ENCODE data around the gene GABRR2. TPM values are rescaled to one million over a fixed set of nuclear protein-coding genes. Genes with fewer than 3 reads are reported as not detected.
"Not testable (repeated sequence)": the region's sequence is repeated elsewhere in the genome, so short reads cannot be mapped to it uniquely, and the experiment has no call there.

The GABRR2 gene
- polyA plus RNA-seq, 1 donor, result 0.55 TPM

GRCh38 chr6:89308525-89309395 lies 6.3 kb downstream of the GABRR2 start:
- no peak overlapping the region for H3K4me3 ChIP-seq (ENCODE audit: low read length)
- no peaks in the 10 kb centered on the region for H3K9me3 ChIP-seq (ENCODE audit: control insufficient read depth, low read depth, low read length)
- no peak overlapping the region for H3K27ac ChIP-seq (ENCODE audit: low read length)
- H3K27me3 ChIP-seq (ENCODE audit: control insufficient read depth, insufficient read depth, low read length), result no peaks in the 10 kb centered on the region
- DNase-seq, result no peak
- H3K36me3 ChIP-seq (ENCODE audit: control insufficient read depth, insufficient read depth, low read length), result no peaks in the 10 kb centered on the region
- peaks cover 3% of the 10 kb centered on the region for H3K4me1 ChIP-seq (ENCODE audit: control insufficient read depth, insufficient read depth, low read length)
- WGBS (ENCODE audit: insufficient coverage, low lambda C conversion rate), result 94% methylated on average over 5 of the region's 9 CpGs

DNA sequence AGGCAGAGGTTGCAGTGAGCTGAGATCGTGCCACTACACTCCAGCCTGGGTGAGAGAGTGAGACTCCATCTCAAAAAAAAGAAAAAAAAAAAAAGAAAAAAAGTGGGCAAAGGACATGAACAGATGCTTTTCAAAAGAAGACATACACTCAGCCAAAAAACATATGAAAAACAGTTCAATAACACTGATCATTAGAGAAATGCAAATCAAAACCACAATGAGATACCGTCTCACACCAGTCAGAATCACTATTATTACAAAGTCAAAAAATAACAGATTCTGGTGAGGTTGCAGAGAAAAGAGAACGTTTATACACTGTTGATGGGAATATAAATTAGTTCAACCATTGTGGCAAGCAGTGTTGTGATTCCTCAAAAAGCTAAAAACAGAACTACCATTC lies 10.6 kb downstream of the GABRR2 start:
- WGBS (ENCODE audit: insufficient coverage, low lambda C conversion rate), result 100% methylated on average over 1 of the region's 3 CpGs
- H3K27me3 ChIP-seq (ENCODE audit: control insufficient read depth, insufficient read depth, low read length); H3K4me1 ChIP-seq (ENCODE audit: control insufficient read depth, insufficient read depth, low read length): not testable (repeated sequence)

DNA sequence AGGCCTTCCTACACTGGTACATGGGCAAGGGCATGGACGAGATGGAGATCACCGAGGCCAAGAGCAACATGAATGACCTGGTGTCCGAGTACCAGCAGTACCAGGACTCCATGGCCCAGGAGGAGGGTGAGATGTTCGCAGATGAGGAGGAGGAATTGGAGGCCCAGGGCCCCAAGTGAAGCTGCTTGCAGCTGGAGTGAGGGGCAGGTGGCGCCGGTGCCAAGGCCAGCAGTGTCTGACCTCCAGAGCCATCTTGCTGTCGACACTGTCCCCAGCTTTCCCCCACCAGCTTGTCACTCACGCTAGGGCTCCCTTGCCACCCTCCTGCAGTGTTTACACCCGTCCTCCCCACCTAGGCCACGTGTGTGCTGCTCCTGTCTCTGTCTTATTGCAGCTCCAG lies 12.2 kb downstream of the GABRR2 start:
- Histone ChIP-seq H3K4me3 (ENCODE audit: low read length) (no peak overlapping the region), H3K4me1 (ENCODE audit: control insufficient read depth, insufficient read depth, low read length) (no peaks in the 10 kb centered on the region), H3K27ac (ENCODE audit: low read length) (no peak overlapping the region), H3K9me3 (ENCODE audit: control insufficient read depth, low read depth, low read length) (no peaks in the 10 kb centered on the region), H3K27me3 (ENCODE audit: control insufficient read depth, insufficient read depth, low read length) (no peaks in the 10 kb centered on the region), H3K36me3 (ENCODE audit: control insufficient read depth, insufficient read depth, low read length) (no peaks in the 10 kb centered on the region)
- no CpG with 5 or more reads among the region's 10 CpGs for WGBS (ENCODE audit: insufficient coverage, low lambda C conversion rate)
- no peak for DNase-seq

More for the DNA sequence above, 10.6 kb downstream of the GABRR2 start:
- H3K36me3 ChIP-seq (ENCODE audit: control insufficient read depth, insufficient read depth, low read length); H3K4me3 ChIP-seq (ENCODE audit: low read length); DNase-seq; H3K27ac ChIP-seq (ENCODE audit: low read length); H3K9me3 ChIP-seq (ENCODE audit: control insufficient read depth, low read depth, low read length): not testable (repeated sequence)

DNA sequence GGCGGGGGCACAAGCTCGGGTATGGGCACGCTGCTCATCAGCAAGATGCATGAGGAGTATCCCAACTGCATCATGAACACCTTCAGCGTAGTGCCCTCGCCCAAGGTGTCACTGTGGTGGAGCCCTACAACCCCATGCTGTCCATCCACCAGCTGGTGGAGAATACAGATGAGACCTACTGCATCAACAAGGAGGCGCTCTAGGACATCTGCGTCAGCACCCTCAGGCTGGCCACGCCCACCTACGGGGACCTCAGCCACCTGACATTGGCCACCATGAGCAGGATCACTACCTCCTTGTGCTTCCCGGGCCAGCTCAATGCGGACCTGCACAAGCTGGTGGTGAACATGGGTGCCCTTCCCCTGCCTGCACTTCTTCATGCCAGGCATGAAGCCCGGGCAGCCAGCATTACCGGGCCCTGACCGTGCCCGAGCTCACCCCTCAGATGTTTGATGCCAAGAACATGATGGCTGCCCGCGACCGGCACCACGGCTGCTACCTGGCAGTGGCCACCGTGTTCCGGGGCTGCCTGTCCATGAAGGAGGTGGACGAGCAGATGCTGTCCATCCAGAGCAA lies 12.8 kb downstream of the GABRR2 start:
- H3K4me1 ChIP-seq (ENCODE audit: control insufficient read depth, insufficient read depth, low read length), result no peaks in the 10 kb centered on the region
- WGBS (ENCODE audit: insufficient coverage, low lambda C conversion rate), result no CpG with 5 or more reads among the region's 22 CpGs
- no peak overlapping the region for H3K4me3 ChIP-seq (ENCODE audit: low read length)
- H3K27me3 ChIP-seq (ENCODE audit: control insufficient read depth, insufficient read depth, low read length), result no peaks in the 10 kb centered on the region
- H3K36me3 ChIP-seq (ENCODE audit: control insufficient read depth, insufficient read depth, low read length), result no peaks in the 10 kb centered on the region
- no peak for DNase-seq
- no peaks in the 10 kb centered on the region for H3K9me3 ChIP-seq (ENCODE audit: control insufficient read depth, low read depth, low read length)
- H3K27ac ChIP-seq (ENCODE audit: low read length), result no peak overlapping the region

DNA sequence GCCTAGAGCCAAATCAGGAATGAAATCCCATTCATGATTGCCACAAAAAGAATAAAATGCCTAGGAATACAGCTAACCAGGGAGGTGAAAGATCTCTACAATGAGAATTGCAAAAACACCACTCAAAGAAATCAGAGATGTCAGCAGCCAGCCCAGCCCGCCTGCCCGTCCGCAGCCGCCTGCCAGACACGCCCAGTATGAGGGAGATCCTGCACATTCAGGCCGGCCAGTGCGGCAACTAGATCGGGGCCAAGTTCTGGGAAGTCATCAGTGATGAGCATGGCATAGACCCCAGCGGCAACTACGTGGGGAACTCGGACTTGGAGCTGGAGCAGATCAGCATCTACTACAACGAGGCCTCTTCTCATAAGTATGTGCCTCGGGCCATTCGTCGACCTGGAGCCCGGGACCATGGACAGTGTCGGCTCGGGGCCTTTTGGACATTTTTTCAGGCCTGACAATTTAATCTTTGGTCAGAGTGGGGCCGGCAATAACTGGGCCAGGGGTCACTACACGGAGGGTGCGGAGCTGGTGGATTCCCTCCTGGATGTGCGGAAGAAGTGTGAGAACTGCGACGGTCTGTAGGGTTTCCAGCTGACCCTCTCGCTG lies 13.4 kb downstream of the GABRR2 start:
- Histone ChIP-seq H3K4me1 (ENCODE audit: control insufficient read depth, insufficient read depth, low read length) (no peaks in the 10 kb centered on the region), H3K36me3 (ENCODE audit: control insufficient read depth, insufficient read depth, low read length) (no peaks in the 10 kb centered on the region), H3K9me3 (ENCODE audit: control insufficient read depth, low read depth, low read length) (no peaks in the 10 kb centered on the region), H3K4me3 (ENCODE audit: low read length) (no peak overlapping the region), H3K27ac (ENCODE audit: low read length) (no peak overlapping the region), H3K27me3 (ENCODE audit: control insufficient read depth, insufficient read depth, low read length) (no peaks in the 10 kb centered on the region)
- whole genome bisulfite sequencing (ENCODE audit: insufficient coverage, low lambda C conversion rate), result no CpG with 5 or more reads among the region's 25 CpGs
- DNase-seq, result no peak

DNA sequence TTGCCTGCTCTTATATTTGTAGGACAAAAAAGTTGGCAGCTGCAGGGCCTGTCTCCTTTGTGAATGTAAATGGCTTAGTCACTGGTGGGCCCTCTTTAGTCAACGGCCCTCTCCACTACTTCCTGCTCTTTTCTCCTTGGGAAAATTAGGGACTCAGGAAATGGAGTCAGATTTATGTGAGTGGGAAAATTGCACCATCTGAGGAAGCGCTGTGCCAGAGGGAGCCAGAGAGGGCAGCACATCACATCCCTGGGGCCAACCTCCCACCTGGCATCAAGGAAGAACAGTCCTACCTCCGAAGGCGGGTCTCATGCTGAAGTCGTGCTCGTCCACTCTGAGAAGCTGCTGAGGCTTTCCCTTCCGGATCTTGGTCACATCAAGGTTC lies 15.6 kb downstream of the GABRR2 start:
- no CpG with 5 or more reads among the region's 7 CpGs for WGBS (ENCODE audit: insufficient coverage, low lambda C conversion rate)
- H3K36me3 ChIP-seq (ENCODE audit: control insufficient read depth, insufficient read depth, low read length), result no peaks in the 10 kb centered on the region
- H3K4me3 ChIP-seq (ENCODE audit: low read length), result no peak overlapping the region
- H3K9me3 ChIP-seq (ENCODE audit: control insufficient read depth, low read depth, low read length), result no peaks in the 10 kb centered on the region
- no peak for DNase-seq
- H3K27me3 ChIP-seq (ENCODE audit: control insufficient read depth, insufficient read depth, low read length), result no peaks in the 10 kb centered on the region
- no peak overlapping the region for H3K27ac ChIP-seq (ENCODE audit: low read length)
- no peaks in the 10 kb centered on the region for H3K4me1 ChIP-seq (ENCODE audit: control insufficient read depth, insufficient read depth, low read length)

DNA sequence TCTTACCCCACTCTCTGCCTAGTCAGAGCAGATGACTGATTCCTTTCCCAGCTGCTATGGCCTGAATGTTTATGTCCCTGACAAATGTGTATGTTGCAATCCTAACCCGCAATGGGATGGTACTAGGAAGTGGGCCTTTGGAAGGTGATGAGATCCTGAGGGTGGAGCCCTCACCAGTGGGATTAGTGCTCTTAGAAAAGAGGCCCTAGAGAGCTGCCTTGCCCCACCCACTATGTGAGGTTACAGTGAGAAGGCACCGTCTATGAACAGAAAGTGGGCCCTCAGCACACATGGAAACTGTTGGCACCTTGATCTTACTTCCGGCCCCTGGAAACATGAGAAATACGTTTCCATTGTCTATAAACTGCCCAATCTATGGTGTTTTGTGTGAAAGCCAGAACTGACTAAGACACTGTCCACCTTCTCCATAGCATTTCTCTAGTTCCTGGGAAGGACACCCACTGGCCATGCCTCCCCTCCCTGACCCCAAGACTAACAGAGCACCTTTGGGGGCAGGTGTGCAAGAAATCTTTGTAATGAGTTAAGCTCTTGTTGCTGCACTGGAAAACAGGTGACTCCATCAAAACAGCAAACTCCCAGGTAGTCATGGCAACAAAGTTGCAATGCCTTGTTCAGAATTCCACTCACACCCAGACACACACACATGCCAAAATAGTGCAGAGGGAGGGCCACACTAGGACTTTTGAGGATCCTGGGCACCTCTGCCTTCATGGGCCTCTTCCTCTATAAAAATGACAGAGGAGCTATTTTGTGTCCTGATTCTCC lies 16.2 kb downstream of the GABRR2 start:
- Histone ChIP-seq H3K9me3 (ENCODE audit: control insufficient read depth, low read depth, low read length) (no peaks in the 10 kb centered on the region), H3K27ac (ENCODE audit: low read length) (no peak overlapping the region), H3K4me3 (ENCODE audit: low read length) (no peak overlapping the region), H3K36me3 (ENCODE audit: control insufficient read depth, insufficient read depth, low read length) (no peaks in the 10 kb centered on the region), H3K4me1 (ENCODE audit: control insufficient read depth, insufficient read depth, low read length) (no peaks in the 10 kb centered on the region), H3K27me3 (ENCODE audit: control insufficient read depth, insufficient read depth, low read length) (no peaks in the 10 kb centered on the region)
- no peak for DNase-seq
- 80% methylated on average over 1 of the region's 4 CpGs for WGBS (ENCODE audit: insufficient coverage, low lambda C conversion rate)

DNA sequence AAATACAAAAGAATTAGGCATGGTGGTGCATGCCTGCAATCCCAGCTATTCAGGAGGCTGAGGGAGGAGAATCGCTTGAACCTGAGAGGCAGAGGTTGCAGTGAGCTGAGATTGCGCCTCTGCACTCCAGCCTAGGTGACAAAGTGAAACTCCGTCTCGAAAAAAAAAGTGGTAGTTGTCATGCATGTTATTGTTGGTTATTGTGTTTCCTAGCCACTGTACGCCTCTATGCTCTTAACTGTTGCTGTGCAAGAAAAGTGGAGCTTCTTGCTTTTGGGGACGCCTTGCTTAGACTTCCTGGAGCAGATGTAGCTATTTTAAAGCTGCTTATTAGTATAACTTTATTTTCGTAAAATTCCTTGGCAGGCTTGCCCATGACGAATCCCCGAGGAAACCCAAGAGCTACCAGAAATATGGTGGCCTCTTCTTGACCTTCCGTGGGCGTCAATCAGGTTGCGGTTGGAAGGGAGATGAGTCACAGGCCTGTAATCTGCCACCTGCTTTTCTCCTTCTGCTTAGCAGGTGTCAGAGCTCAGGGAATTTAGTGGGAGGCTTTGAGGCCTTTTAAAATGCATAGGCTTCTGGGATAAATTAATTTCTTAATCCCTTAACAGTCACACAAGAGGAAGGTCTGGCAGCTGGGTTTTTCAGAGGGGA lies 17.3 kb downstream of the GABRR2 start:
- H3K4me3 ChIP-seq (ENCODE audit: low read length), result no peak overlapping the region
- DNase-seq, result peak in 1 of 2 donors; percentile 14
- WGBS (ENCODE audit: insufficient coverage, low lambda C conversion rate), result 100% methylated on average over 2 of the region's 12 CpGs
- H3K27me3 ChIP-seq (ENCODE audit: control insufficient read depth, insufficient read depth, low read length), result no peaks in the 10 kb centered on the region
- H3K4me1 ChIP-seq (ENCODE audit: control insufficient read depth, insufficient read depth, low read length), result no peaks in the 10 kb centered on the region
- H3K36me3 ChIP-seq (ENCODE audit: control insufficient read depth, insufficient read depth, low read length), result no peaks in the 10 kb centered on the region
- no peaks in the 10 kb centered on the region for H3K9me3 ChIP-seq (ENCODE audit: control insufficient read depth, low read depth, low read length)
- no peak overlapping the region for H3K27ac ChIP-seq (ENCODE audit: low read length)

GRCh38 chr6:89295981-89296380 lies 19.1 kb downstream of the GABRR2 start:
- no CpG with 5 or more reads among the region's 2 CpGs for WGBS (ENCODE audit: insufficient coverage, low lambda C conversion rate)
- H3K9me3 ChIP-seq (ENCODE audit: control insufficient read depth, low read depth, low read length), result no peaks in the 10 kb centered on the region
- no peak overlapping the region for H3K4me3 ChIP-seq (ENCODE audit: low read length)
- no peaks in the 10 kb centered on the region for H3K27me3 ChIP-seq (ENCODE audit: control insufficient read depth, insufficient read depth, low read length)
- no peaks in the 10 kb centered on the region for H3K4me1 ChIP-seq (ENCODE audit: control insufficient read depth, insufficient read depth, low read length)
- DNase-seq, result no peak
- no peaks in the 10 kb centered on the region for H3K36me3 ChIP-seq (ENCODE audit: control insufficient read depth, insufficient read depth, low read length)
- no peak overlapping the region for H3K27ac ChIP-seq (ENCODE audit: low read length)

DNA sequence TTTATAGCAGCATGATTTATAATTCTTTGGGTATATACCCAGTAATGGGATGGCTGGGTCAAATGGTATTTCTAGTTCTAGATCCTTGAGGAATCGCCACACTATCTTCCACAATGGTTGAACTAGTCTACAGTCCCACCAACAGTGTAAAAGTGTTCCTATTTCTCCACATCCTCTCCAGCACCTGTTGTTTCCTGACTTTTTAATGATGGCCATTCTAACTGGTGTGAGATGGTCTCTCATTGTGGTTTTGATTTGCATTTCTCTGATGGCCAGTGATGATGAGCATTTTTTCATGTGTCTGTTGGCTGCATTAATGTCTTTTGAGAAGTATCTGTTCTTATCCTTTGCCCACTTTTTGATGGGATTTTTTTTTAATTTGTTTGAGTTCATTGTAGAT lies 20.0 kb downstream of the GABRR2 start:
- not testable (repeated sequence) for DNase-seq; H3K36me3 ChIP-seq (ENCODE audit: control insufficient read depth, insufficient read depth, low read length)

More for the DNA sequence above, 20.0 kb downstream of the GABRR2 start:
- H3K27ac ChIP-seq (ENCODE audit: low read length); H3K27me3 ChIP-seq (ENCODE audit: control insufficient read depth, insufficient read depth, low read length); H3K9me3 ChIP-seq (ENCODE audit: control insufficient read depth, low read depth, low read length); H3K4me1 ChIP-seq (ENCODE audit: control insufficient read depth, insufficient read depth, low read length); H3K4me3 ChIP-seq (ENCODE audit: low read length): not testable (repeated sequence)
- WGBS (ENCODE audit: insufficient coverage, low lambda C conversion rate), result no CpG with 5 or more reads among the region's 1 CpG

Measured in large intestine (tissue), 3 donors.